ENCODE measurements around the gene SMIM12. TPM values are rescaled to one million over a fixed set of nuclear protein-coding genes. Genes with fewer than 3 reads are reported as not detected.

SMIM12 gene
- total RNA-seq, 1 donor from 2014 or later = 23.2 TPM

GRCh38 chr1:34864759-34865158 lies 5.2 kb upstream of the SMIM12 start:
- H3K4me3 ChIP-seq = no peak overlapping the region
- H3K9me3 ChIP-seq = no peaks in the 10 kb centered on the region
- TF ChIP-seq CTCF (IDR thresholded peaks at IDR 0.05) = no peak
- DNase-seq (ENCODE audit: low spot score in 2 of 2) = no peak
- H3K4me1 ChIP-seq = peaks cover 3 to 8% of the 10 kb centered on the region in 2 donors
- H3K27ac ChIP-seq = no peak overlapping the region
- no peaks in the 10 kb centered on the region for H3K36me3 ChIP-seq
- intact Hi-C loops (cut with DNase I) = no loop called here
- no peaks in the 10 kb centered on the region for H3K27me3 ChIP-seq

- TF ChIP-seq CTCF (IDR thresholded peaks at IDR 0.05) = no peak
- no peaks in the 10 kb centered on the region for H3K27me3 ChIP-seq
- intact Hi-C loops (cut with DNase I) = no loop called here
These were observed 4.0 kb upstream of the SMIM12 start for GRCh38 chr1:34863501-34863900.

GRCh38 chr1:34858901-34859445 lies 576 bp downstream of the SMIM12 start:
- Histone ChIP-seq H3K4me3 (peak overlapping the region; percentile 56 to 93), H3K27me3 (no peaks in the 10 kb centered on the region), H3K36me3 (peaks cover 15 to 19% of the 10 kb centered on the region in 2 donors), H3K9me3 (no peaks in the 10 kb centered on the region), H3K27ac (peak overlapping the region; percentile 89 to 90), H3K4me1 (peaks cover 10 to 12% of the 10 kb centered on the region in 2 donors)
- intact Hi-C loops (cut with DNase I) = loop anchor here (2.0 to 10.0 kb wide), 3 partner anchors 172 to 786 kb away; partner anchors contain the start of genes PSMB2 and ZMYM6
- peak in 1 of 2 donors; percentile 78 for DNase-seq (ENCODE audit: low spot score in 2 of 2)
- no peak for TF ChIP-seq CTCF (IDR thresholded peaks at IDR 0.05)

More at GRCh38 chr1:34863501-34863900, 4.0 kb upstream of the SMIM12 start:
- Histone ChIP-seq H3K4me3 (no peak overlapping the region), H3K27ac (no peak overlapping the region), H3K9me3 (no peaks in the 10 kb centered on the region), H3K4me1 (peaks cover 6 to 12% of the 10 kb centered on the region in 2 donors), H3K36me3 (no peaks in the 10 kb centered on the region)
- DNase-seq (ENCODE audit: low spot score in 2 of 2) = no peak

GRCh38 chr1:34856697-34857096 lies 2.9 kb downstream of the SMIM12 start:
- TF ChIP-seq CTCF (IDR thresholded peaks at IDR 0.05) = no peak
- intact Hi-C loops (cut with DNase I) = loop anchor here (10.0 kb wide), 1 partner anchor 788 kb away; the partner anchor contains the start of gene PSMB2
- no peak overlapping the region for H3K4me3 ChIP-seq

GRCh38 chr1:34852677-34853217 lies 6.8 kb downstream of the SMIM12 start:
- DNase-seq (ENCODE audit: low spot score in 2 of 2) = peak; percentile 87 to 97
- intact Hi-C loops (cut with DNase I) = loop anchor here (1.0 to 10.0 kb wide), 3 partner anchors 66 to 792 kb away; partner anchors contain the start of genes PSMB2 and TMEM35B
- peaks cover 15 to 26% of the 10 kb centered on the region in 2 donors for H3K36me3 ChIP-seq
- no peak overlapping the region for H3K4me3 ChIP-seq
- peak overlapping the region; percentile 83 to 91 for H3K27ac ChIP-seq
- peak; percentile 97 to 100 (median 99) for TF ChIP-seq CTCF (IDR thresholded peaks at IDR 0.05)
- H3K4me1 ChIP-seq = peaks cover 8 to 24% of the 10 kb centered on the region in 2 donors
- H3K27me3 ChIP-seq = no peaks in the 10 kb centered on the region
- H3K9me3 ChIP-seq = no peaks in the 10 kb centered on the region

More at GRCh38 chr1:34856697-34857096, 2.9 kb downstream of the SMIM12 start:
- Histone ChIP-seq H3K4me1 (peaks cover 10 to 20% of the 10 kb centered on the region in 2 donors), H3K27ac (no peak overlapping the region), H3K27me3 (no peaks in the 10 kb centered on the region), H3K9me3 (no peaks in the 10 kb centered on the region), H3K36me3 (peaks cover 15 to 22% of the 10 kb centered on the region in 2 donors)
- DNase-seq (ENCODE audit: low spot score in 2 of 2) = no peak

Data from ascending aorta (tissue), 2 donors.